ENCODE data around the gene TGM2. TPM values are rescaled to one million over a fixed set of nuclear protein-coding genes. Genes with fewer than 3 reads are reported as not detected.
A peak's percentile ranks its signal among the peaks of the same experiment; 100 is the strongest.

TGM2 gene
- total RNA-seq, 2 donors from 2014 or later, result 0.27 to 0.37 TPM

- WGBS, 2 experiments (ENCODE audit: insufficient coverage in 1 of 2, insufficient read length in 1 of 2), result 83 to 85% methylated on average over 8 to 14 of the region's 14 CpGs
- no peaks in the 10 kb centered on the region for H3K4me1 ChIP-seq (ENCODE audit: control insufficient read depth, insufficient read depth, low read length)
- TF ChIP-seq CTCF (conservative IDR thresholded peaks at IDR 0.05), result no peak
- no peak overlapping the region for H3K27ac ChIP-seq (ENCODE audit: low read depth, low read length)
- peak; percentile 29 for DNase-seq
- Mint-ChIP-seq H3K4me3 (no peak overlapping the region), H3K9me3 (no peaks in the 10 kb centered on the region), H3K27ac (no peak overlapping the region), H3K4me1 (no peaks in the 10 kb centered on the region), H3K27me3 (ENCODE audit: insufficient read depth) (no peaks in the 10 kb centered on the region), H3K36me3 (ENCODE audit: low read depth) (no peaks in the 10 kb centered on the region)
- no peak overlapping the region for H3K4me3 ChIP-seq (ENCODE audit: low read length)
- no peak overlapping the region for H3K9ac ChIP-seq (ENCODE audit: extremely low read depth, low read length, poor library complexity, severe bottlenecking)
- no peaks in the 10 kb centered on the region for H3K36me3 ChIP-seq (ENCODE audit: control insufficient read depth, insufficient read depth, low read length)
- H3K27me3 ChIP-seq (ENCODE audit: control insufficient read depth, insufficient read depth, low read length, poor library complexity, severe bottlenecking), result no peaks in the 10 kb centered on the region
- no peaks in the 10 kb centered on the region for H3K9me3 ChIP-seq (ENCODE audit: control insufficient read depth, low read length)
Observed at GRCh38 chr20:38112261-38112929, 52.7 kb downstream of the TGM2 start.

- H3K27me3 ChIP-seq (ENCODE audit: control insufficient read depth, insufficient read depth, low read length, poor library complexity, severe bottlenecking), result no peaks in the 10 kb centered on the region
- no peak overlapping the region for H3K9ac ChIP-seq (ENCODE audit: extremely low read depth, low read length, poor library complexity, severe bottlenecking)
- H3K4me1 Mint-ChIP-seq, result no peaks in the 10 kb centered on the region
- WGBS, 2 experiments (ENCODE audit: insufficient coverage in 1 of 2, insufficient read length in 1 of 2), result 92 to 94% methylated on average over 7 to 8 of the region's 8 CpGs
- no peaks in the 10 kb centered on the region for H3K27me3 Mint-ChIP-seq (ENCODE audit: insufficient read depth)
- H3K36me3 ChIP-seq (ENCODE audit: control insufficient read depth, insufficient read depth, low read length), result no peaks in the 10 kb centered on the region
- H3K27ac ChIP-seq (ENCODE audit: low read depth, low read length), result no peak overlapping the region
- H3K4me1 ChIP-seq (ENCODE audit: control insufficient read depth, insufficient read depth, low read length), result no peaks in the 10 kb centered on the region
- TF ChIP-seq CTCF (conservative IDR thresholded peaks at IDR 0.05), result no peak
- no peaks in the 10 kb centered on the region for H3K9me3 Mint-ChIP-seq
- H3K4me3 ChIP-seq (ENCODE audit: low read length), result no peak overlapping the region
- no peaks in the 10 kb centered on the region for H3K36me3 Mint-ChIP-seq (ENCODE audit: low read depth)
- H3K27ac Mint-ChIP-seq, result no peak overlapping the region
- H3K9me3 ChIP-seq (ENCODE audit: control insufficient read depth, low read length), result no peaks in the 10 kb centered on the region
- DNase-seq, result peak; percentile 10
- no peak overlapping the region for H3K4me3 Mint-ChIP-seq
Observed at GRCh38 chr20:38111366-38112232, 53.5 kb downstream of the TGM2 start.

- no peaks in the 10 kb centered on the region for H3K9me3 Mint-ChIP-seq
Observed at GRCh38 chr20:38110525-38111178, 54.4 kb downstream of the TGM2 start.

More at GRCh38 chr20:38110525-38111178, 54.4 kb downstream of the TGM2 start:
- Histone ChIP-seq H3K27ac (ENCODE audit: low read depth, low read length) (no peak overlapping the region), H3K4me1 (ENCODE audit: control insufficient read depth, insufficient read depth, low read length) (no peaks in the 10 kb centered on the region), H3K36me3 (ENCODE audit: control insufficient read depth, insufficient read depth, low read length) (no peaks in the 10 kb centered on the region), H3K9me3 (ENCODE audit: control insufficient read depth, low read length) (no peaks in the 10 kb centered on the region), H3K4me3 (ENCODE audit: low read length) (no peak overlapping the region), H3K27me3 (ENCODE audit: control insufficient read depth, insufficient read depth, low read length, poor library complexity, severe bottlenecking) (no peaks in the 10 kb centered on the region), H3K9ac (ENCODE audit: extremely low read depth, low read length, poor library complexity, severe bottlenecking) (no peak overlapping the region)
- WGBS, 2 experiments (ENCODE audit: insufficient coverage in 1 of 2, insufficient read length in 1 of 2), result 92 to 99% methylated on average over 8 of the region's 8 CpGs
- no peaks in the 10 kb centered on the region for H3K27me3 Mint-ChIP-seq (ENCODE audit: insufficient read depth)
- H3K4me3 Mint-ChIP-seq, result no peak overlapping the region
- H3K36me3 Mint-ChIP-seq (ENCODE audit: low read depth), result no peaks in the 10 kb centered on the region
- no peaks in the 10 kb centered on the region for H3K4me1 Mint-ChIP-seq
- no peak overlapping the region for H3K27ac Mint-ChIP-seq
- DNase-seq, result peak; percentile 34
- no peak for TF ChIP-seq CTCF (conservative IDR thresholded peaks at IDR 0.05)
